NCI-H524 treated with DMSO at 0.1 percent for 48 hours (cell line): ENCODE results near the gene MYOCOS.

Experiments
- DNase-seq: peaks from one replicate; lab custom pipeline; 2025; lab: John Stamatoyannopoulos, UW

The MYOCOS gene

GRCh38 chr1:171663036-171663853, 41.2 kb downstream of the MYOCOS start:
- DNase-seq = no peak

GRCh38 chr1:171663854-171664575, 42.0 kb downstream of the MYOCOS start:
- peak; percentile 0 for DNase-seq

GRCh38 chr1:171664976-171665375, 42.9 kb downstream of the MYOCOS start:
- DNase-seq = no peak

GRCh38 chr1:171666114-171666769, 44.2 kb downstream of the MYOCOS start:
- no peak for DNase-seq

- no peak for DNase-seq
Observed at GRCh38 chr1:171668372-171668771, 46.3 kb downstream of the MYOCOS start.

GRCh38 chr1:171670739-171671138, 48.7 kb downstream of the MYOCOS start:
- DNase-seq = no peak

- no peak for DNase-seq
Observed at GRCh38 chr1:171674431-171675405, 52.7 kb downstream of the MYOCOS start.
